ENCODE results near the gene SMARCAL1.
A peak's percentile ranks its signal among the peaks of the same experiment; 100 is the strongest.
"Not testable (repeated sequence)": the region's sequence is repeated elsewhere in the genome, so short reads cannot be mapped to it uniquely, and the experiment has no call there.

Gene SMARCAL1

DNA sequence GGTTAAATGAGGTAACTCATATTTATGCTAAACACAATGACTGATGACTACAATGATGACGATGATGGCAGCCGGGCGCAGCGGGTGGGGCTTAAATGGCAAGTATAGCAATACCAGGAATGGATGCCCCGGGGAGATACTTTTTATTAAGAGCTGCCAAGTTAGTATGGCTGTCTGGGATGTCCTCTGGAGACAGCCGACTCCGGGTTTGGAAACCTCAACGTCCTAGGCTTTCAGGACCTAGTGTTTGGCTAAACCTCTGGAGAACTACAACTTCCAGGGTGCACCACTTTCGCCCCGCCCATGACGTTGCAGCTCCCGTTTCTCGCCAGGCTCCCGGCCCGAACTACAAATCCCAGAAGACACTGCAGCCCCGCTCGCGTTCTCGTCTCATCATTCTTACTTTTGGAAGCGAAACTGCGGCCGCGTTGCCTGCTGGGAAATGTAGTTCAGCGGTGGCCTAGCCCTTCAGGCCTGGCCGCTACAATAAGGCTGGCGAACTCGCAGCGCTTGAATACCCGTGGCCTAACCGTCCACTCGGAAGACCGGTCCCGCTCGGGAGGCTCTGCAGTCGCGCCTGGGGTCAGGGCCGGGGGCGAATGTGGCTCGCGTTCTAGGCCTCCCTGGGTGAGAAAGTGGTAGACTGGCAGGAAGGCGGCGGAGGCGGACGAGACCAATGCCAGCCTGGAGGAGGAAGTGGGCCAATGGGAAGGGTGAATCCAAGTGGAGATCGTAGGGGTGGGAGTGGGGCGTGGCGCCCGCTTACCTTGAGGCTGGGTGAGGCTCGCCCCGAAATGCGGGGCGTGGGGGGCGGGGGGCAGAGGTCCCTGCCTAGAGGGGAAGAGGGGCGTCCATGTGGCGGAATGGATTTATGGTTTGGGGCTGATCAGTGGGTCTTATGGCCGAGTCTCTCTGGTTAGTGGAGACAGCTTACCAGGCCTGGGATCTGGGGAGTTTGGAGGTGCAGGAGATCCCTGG lies at the start of gene SMARCAL1:
TSS of gene SMARCAL1 (plus strand) at position 463 of the 978 bp plus-strand sequence. CDS start 2,221 bp downstream, outside the sequence.
- peak; percentile 99 for DNase-seq

DNA sequence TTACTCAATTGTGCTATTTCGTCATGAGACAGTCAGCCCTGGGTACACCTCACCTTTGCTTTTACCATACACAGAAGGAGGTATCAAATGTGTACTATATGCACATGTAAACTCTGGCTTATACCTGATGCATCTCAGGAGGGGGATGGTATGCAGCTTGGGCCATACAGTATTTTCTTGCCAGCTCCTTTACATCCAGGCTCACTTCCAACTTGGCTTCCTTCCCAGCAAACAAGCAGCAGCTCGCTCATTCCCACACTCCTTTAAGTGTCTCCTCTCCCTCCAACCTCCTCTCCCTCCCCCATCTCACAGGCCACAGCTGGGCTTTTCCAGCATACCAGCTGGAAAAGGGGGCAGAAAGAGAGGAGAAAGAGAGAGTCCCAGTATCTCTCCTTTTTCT lies 49.6 kb upstream of the SMARCAL1 start:
- no peak for DNase-seq

GRCh38 chr2:216363221-216363620 lies 49.1 kb upstream of the SMARCAL1 start:
- DNase-seq, result no peak

DNA sequence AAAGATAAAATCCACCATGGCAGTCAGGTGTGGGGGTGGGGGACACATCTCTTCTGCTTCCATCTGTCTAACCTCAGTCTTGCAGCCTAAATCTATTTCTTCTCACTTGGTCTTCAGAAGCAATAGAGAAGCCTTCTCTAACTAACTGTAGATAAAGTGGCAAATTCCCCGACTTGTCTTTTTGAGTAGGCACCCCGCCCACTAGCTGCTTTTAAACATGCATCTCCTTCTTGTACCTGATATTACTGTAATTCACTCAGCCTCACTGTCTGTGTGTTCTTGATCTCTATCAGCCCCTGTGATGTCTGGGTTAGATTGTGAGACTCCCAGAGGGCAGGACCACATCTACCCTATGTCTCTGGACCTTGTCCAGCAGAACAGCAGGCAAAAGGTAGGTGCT lies 46.8 kb upstream of the SMARCAL1 start:
- DNase-seq, result no peak

- no peak for DNase-seq
These were observed 45.4 kb upstream of the SMARCAL1 start for GRCh38 chr2:216366777-216367471.

DNA sequence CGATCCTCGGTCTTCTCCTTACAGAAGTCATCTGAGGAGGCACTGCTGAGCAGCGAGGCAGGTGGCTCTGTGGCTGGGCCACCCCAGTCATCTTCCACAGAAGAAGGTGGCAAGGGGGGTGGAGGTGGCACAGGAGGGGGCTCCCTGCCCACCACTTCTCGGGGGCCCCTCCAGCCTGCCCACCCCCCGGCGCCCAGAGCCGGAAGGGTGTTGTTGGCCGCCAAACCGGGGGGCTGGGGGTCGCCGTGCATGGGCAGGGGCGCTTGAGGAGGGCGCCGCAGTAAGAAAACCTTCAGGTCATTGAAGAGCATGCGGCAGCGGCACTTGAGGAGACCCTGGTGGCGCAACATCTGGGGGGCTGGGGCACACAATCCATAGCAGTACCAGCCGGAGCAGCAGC lies 42.5 kb upstream of the SMARCAL1 start:
- no peak for DNase-seq

DNA sequence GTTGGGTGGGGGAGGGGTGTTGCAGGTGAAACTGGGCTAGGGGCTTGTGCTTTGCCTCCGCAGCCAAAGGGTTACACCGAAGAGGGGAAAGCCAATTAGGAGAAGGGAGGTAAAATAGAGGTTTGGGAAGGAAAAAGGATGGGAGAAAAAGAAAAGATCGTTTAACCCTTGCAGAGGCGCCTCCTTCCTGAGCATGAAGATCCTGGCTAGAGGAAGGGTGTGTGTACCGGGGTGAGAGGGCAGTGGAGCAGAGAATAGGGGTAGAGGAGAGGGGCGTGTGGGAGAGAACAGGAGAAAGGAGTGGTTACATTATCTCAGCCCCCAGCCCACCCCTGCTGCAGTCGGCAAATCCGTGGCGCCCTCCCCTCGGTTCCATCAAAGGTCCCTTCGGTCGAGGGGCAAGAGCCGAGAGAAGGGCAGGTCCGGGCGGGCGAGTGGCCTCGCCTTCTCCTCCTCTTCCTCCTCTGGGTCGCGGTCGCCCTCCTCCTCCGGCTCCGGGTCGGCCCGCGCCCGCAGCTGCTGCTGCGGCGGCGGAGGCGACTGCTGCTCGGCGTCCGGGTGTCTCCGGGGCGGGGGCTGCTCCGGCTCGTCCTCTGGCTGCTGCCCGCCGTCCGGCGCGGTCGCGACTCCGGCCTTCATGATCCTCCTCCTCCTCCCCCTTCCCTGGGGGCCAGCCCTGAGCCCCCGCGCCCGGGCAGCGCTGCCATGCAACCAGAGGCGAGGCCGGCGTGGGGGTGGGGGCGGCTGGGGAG lies 41.1 kb upstream of the SMARCAL1 start:
- no peak for DNase-seq

- DNase-seq, result peak; percentile 32
These were observed 40.3 kb upstream of the SMARCAL1 start, which contains the start of gene MARCHF4 for GRCh38 chr2:216371721-216372702. TSS of gene MARCHF4 (minus strand) at chr2:216372483. CDS start at chr2:216370260, 2,223 bp downstream.

DNA sequence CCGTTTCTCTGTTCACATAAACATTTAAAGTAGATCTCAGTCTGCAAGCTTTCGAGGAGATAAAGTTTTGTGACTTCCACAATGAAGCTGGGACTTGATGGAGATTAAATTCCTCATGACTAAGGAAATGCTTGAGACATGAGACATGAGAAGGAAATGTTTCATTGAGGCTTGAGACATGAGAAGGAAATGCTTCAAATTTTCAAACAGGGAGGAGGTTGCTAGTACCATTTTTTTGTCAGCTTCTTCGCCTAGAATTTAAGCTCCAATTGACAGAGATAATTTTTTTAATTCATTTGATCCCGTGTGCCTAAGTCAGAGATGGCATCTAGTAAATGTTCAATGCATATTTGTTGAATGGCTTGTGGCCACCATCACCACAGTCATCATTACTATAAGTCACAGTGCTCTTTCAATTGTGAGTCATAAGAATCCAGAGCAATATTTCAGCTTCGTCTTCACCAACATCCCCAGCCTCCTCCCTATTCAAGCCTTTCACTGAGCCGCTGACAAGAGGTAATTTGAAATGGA lies 39.5 kb upstream of the SMARCAL1 start:
- no peak for DNase-seq

GRCh38 chr2:216373896-216374295 lies 38.4 kb upstream of the SMARCAL1 start:
- no peak for DNase-seq

GRCh38 chr2:216375286-216375685 lies 37.0 kb upstream of the SMARCAL1 start:
- no peak for DNase-seq

DNA sequence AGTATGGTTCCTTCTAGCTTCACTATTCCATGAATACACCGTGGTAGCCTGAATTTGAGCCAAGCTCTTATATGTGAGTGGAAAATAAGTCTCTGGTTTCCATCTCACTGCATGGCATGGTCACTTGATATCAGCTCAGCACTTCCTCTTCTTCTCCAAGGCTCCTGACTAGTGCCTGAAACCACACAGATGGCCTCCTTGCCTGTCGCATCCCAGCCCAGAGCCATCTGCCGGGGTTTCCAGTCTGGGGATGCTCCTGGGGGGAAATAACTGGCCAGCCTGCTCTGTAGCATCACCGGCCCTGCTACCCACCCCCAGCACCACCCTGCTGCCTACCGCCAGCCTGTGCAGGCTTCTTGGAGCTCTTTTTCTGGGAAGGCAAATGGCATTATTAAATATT lies 32.3 kb upstream of the SMARCAL1 start:
- no peak for DNase-seq

- not testable (repeated sequence) for DNase-seq
These were observed 27.9 kb upstream of the SMARCAL1 start for GRCh38 chr2:216384409-216384808.

- peak; percentile 11 for DNase-seq
These were observed 26.8 kb upstream of the SMARCAL1 start for GRCh38 chr2:216385478-216385877.

- no peak for DNase-seq
These were observed 25.0 kb upstream of the SMARCAL1 start for GRCh38 chr2:216387262-216387661.

DNA sequence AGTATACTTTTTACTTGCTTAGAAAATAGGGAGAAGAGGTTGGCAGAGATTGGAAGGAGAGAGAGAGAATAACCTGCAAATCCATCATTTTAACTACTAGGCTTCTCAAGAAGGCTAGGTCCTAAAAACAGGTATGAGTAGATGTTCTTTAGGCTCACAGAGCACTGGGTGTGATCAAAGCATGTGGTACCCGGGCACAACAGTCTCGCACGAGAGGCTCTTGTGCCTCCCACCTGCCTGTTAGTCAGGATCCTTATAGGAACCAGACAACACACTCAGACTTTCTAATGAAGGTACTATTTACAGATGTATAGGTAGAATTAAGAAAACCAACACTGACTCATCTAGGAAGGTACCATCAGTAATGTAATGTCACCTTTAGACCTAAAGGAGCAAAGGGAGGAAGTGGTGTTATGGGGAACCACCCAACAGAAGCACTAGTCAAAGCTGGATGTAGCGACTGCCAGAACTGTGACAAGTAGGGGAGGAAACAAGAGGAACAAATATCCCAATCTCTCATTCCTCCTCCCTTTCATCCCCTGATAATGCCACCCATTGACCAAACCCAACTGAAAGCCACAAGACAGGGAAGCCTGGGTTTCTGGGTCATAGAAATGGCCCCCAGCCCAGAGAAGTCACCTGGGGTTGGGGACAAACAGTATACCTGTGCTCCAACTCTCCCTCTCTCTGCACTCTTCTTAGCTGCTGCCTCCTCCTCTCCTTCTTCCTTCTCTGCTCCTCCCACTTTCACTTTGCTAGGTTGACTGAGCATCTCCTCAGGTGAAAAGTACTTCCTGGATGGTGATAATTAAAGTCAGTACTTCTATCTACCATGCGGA lies 24.0 kb upstream of the SMARCAL1 start:
- DNase-seq, result no peak

DNA sequence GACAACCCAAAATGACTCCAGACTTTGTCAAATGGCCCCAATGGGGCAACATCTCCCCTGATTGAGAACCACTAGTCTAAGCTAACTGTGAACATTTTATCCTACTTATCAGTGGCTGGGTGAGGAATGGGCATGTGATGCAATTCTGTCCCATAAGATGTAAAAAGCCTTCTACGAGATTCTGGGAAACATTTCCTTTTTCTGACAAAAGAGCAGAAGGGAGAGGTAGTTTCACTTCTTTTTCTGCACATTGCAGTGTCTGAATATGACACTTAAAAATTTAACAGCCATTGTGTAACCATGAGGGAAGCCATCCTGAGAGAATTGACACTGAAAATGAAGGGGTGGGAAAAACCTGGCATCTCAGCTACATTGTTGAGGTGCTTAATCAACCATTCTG lies 22.7 kb upstream of the SMARCAL1 start:
- DNase-seq, result peak; percentile 90

DNA sequence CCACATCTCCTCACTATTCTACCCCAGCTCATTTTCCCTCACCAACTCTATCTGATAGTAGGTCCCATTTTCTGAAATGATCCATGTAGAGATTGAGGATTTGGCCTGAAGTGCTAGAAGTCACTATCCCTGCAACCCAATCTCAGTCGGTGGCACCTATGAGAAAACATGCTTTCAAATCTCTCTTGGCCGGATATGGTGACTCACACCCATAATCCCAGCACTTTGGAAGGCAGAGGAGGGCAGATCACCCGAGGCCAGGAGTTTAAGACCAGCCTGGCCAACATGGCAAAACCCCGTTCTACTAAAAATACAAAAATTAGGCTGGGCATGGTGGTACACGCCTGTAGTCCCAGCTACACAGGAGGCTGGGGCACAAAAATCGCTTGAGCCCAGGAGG lies 20.9 kb upstream of the SMARCAL1 start:
- DNase-seq, result no peak

GRCh38 chr2:216392018-216392562 lies 20.2 kb upstream of the SMARCAL1 start:
- DNase-seq, result no peak
